Measurements from ENCODE around the gene MTCP1.

GRCh38 chrX:155065035-155065734 lies 5.8 kb downstream of the MTCP1 start:
- TF ChIP-seq REST (IDR thresholded peaks at IDR 0.05; ENCODE audit: borderline replicate concordance) (no peak), MXI1 (conservative IDR thresholded peaks at IDR 0.05; ENCODE audit: poor library complexity, severe bottlenecking) (no peak), EZH2 (IDR thresholded peaks at IDR 0.05; ENCODE audit: borderline replicate concordance, insufficient read depth, low read length, poor library complexity, severe bottlenecking) (no peak)
- TF ChIP-seq, protein P1, sequence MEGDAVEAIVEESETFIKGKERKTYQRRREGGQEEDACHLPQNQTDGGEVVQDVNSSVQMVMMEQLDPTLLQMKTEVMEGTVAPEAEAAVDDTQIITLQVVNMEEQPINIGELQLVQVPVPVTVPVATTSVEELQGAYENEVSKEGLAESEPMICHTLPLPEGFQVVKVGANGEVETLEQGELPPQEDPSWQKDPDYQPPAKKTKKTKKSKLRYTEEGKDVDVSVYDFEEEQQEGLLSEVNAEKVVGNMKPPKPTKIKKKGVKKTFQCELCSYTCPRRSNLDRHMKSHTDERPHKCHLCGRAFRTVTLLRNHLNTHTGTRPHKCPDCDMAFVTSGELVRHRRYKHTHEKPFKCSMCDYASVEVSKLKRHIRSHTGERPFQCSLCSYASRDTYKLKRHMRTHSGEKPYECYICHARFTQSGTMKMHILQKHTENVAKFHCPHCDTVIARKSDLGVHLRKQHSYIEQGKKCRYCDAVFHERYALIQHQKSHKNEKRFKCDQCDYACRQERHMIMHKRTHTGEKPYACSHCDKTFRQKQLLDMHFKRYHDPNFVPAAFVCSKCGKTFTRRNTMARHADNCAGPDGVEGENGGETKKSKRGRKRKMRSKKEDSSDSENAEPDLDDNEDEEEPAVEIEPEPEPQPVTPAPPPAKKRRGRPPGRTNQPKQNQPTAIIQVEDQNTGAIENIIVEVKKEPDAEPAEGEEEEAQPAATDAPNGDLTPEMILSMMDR (IDR thresholded peaks at IDR 0.05; ENCODE audit: poor library complexity, severe bottlenecking) = no peak

Measured in neural cell (in vitro differentiated cells).